HG03108 (cell line): ENCODE measurements around the gene ATAD1.
"Not testable (repeated sequence)": the region's sequence is repeated elsewhere in the genome, so short reads cannot be mapped to it uniquely, and the experiment has no call there.

Source experiments
- ATAC-seq: cut with Tn5 transposase; IDR thresholded peaks from one replicate; pipeline ENCODE4 v1.9.1; 2021; ENCODE audit warnings: moderate library complexity; ENCODE audit not compliant: unreplicated experiment

Gene ATAD1

DNA sequence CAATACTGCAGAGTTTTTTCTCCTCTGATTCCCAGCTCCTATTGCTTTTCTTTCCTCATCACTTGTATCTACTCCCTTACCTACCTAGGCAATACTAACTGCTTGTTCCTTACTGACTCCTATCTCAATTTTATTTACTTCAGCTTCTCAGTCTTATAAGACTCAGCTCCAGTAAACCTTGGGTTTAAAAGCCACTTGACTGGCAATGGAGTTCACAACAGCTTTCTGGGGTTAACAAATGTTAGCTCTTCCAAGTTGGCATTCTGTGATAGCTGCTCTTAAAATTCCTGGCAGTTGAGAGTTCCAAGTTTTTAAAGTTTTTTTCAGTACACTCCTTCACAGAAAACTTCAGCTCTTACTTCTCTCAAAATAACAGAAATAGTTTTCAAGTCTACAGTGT is 14.2 kb downstream of the ATAD1 start:
- ATAC-seq = no peak

DNA sequence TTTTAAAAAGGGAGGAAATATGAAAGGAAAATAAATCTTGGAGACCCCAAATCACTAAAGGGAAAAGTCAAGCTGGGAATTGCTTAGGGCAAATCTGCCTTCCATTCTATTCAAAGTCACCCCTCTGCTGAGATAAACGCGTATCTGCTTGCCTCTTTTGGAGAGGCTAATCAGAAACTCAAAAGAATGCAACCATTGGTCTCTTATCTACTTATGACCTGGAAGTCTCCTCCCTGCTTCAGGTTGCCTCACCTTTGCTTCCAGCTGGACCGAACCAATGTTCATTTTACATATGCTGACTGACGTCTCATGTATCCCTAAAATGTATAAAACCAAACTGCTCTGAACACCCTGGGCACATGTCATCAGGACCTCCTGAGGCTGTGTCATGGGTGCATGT is 14.7 kb downstream of the ATAD1 start:
- ATAC-seq = no peak

DNA sequence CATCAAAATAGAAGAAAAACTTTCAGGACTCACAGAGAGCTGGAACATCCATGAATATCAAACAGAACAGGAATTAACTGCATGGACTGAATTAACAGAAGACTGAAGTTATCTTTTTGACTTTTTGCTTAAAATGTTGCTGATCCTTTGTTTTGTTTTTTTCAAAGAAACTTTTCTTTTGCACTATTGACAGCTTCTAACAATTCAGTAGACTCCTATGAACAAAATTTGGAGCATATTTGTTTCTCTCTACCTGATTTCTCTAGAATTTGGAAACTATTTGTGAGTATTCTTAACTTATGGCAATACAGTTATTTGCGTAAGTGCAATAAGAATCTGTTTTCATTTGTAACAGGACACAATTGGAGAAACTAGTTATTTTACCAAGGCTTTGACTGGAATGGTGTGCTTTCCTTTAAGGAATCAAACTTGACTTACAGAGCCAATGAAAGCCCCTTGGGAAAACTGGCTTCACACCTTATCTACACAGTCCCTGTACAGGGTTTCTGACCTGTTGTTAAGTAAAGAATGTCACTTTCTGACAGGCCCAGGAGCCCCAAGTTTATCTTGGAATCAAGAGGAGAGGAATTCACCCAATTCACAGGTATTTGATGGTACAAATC is 16.1 kb downstream of the ATAD1 start:
- ATAC-seq = not testable (repeated sequence)

DNA sequence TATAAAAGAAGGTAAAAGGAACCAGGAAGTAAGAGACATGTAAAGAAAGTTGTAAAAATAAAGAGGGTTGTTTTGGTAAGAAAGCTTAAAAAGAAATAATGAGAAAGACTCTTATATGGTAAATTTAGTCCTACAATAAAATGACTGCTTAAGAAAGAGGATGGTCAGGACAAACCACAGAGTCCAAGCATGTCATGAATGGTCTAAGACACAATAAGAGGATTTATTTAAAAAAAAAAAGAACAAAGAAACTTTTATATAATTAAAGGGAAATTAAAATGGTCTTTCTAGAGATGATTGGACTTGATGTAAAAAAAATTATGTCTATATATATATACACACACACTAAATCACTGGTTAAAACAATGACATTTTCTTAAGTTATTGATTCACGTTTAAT is 18.2 kb downstream of the ATAD1 start:
- no peak for ATAC-seq

DNA sequence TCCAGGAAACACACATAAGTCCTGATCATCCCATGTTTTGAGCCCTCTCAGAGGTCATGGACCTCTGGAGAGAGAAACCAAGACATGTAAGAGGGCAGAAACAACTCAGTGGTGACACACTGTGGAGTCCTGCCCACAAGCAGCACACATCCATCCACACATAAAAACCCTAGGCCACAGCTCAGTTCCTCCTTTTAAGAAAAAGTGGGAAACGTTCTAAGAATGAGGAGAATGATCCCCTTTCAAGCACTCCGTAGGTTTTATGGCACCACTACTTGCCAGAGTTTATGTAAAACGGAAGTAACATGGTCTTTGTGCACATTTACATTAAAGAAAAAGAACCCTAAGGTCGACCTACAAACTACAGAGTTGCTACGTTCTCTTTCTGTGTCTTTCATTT is 19.9 kb downstream of the ATAD1 start:
- no peak for ATAC-seq

DNA sequence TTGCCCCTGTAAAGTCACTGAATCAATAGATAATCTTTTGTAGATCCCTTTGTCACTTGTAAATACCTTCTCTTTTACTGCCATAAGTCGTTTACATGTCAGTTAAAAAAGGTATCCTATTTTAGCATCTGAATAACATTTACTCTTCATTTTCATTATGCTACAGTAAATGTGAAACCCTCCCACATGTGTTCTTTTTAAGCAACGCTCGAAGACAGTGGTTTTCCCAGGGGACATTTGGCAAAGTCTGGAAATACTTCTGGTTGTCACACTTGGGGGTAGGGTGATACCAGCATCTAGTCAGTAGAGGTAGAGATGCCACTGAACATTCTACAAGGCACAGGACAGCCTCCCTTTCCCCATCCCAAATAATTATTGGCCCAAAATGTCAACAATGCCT is 23.7 kb downstream of the ATAD1 start:
- ATAC-seq = no peak

DNA sequence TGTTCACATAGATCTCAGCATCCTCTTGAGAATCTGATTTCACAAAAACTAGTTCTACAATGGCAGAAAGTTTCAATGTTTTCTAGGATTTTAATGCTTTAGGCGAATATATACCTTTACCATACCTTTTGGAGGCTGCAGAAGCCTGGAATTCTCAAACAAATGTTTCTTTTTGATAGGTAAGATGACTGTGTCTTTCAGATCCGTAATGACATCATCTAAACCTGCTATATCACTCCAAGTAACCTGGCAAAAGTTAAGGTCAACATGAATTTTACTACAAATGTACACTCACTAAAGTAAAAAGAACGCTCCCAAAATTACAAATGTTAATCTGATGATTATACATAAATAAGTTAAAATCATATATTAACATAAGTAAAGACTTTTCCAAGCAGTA is 27.8 kb downstream of the ATAD1 start:
- no peak for ATAC-seq

DNA sequence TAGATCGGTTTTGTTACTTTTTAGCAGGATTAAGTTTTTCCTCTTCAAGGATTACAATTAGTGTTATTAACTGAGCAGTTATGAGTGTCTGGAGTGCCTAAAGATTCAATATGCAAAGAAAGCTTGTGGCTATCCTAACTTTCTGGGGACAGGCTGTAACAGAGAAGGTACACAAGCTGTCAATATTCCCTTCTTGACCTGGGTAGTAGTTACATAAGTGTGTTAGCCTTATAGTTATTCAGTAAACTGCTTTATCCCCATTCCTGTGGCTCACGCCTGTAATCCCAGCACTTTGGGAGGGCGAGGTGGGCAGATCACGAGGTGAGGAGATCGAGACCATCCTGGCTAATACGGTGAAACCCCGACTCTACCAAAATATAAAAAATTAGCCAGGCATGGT is 31.6 kb downstream of the ATAD1 start:
- ATAC-seq = no peak

DNA sequence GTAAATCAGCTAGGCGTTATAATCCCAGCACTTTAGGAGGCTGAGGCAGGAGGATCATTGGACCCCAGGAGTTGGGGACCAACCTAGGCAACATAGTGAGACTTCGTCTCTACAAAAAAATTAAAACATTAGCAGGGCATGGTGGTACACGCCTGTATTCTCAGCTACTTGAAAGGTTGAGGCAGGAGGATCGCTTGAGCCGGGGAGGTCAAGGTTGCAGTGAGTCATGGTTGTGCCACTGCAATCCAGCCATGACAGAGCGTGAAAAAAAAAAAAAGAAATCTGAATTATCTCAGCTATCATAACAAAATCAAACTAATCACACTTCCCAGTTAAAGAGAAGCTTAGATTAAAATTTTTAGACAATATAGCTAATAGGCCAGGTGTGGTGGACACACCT is 35.3 kb downstream of the ATAD1 start:
- no peak for ATAC-seq

DNA sequence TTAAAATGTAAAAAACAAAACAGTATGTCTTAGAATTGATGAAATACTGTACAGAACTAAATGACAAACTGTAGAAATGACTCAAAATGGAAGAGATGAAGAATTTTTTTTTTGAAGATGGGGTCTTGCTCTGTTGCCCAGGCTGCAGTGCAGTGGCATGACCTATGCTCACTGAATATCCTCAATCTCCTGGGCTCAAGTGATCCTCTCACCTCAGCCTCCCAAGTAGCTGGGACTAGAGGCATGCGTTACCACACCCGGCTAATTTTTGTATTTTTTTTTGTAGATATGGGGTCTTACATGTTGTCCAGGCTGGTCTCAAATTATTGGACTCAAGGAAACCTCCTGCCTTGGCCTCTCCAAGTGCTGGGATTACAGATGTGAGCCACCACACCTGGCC is 36.5 kb downstream of the ATAD1 start:
- no peak for ATAC-seq

DNA sequence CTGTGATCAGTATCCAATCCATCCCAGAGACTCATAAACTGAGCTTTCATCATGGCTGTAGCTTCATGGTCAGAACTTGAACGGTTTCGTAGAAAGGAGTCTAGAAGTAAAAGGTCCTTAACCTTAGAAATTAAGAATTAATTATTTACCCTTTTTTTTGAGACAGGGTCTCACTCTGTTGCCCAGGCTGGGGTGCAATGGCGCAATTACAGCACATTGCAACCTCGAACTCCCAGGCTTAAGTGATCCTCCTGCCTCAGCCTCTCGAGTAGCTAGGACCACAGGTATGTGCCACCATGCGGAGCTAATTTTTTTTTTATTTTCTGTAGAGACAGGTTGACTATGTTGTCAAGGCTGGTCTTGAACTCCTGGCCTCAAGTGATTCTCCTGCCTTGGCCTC is 41.7 kb downstream of the ATAD1 start:
- ATAC-seq = no peak

DNA sequence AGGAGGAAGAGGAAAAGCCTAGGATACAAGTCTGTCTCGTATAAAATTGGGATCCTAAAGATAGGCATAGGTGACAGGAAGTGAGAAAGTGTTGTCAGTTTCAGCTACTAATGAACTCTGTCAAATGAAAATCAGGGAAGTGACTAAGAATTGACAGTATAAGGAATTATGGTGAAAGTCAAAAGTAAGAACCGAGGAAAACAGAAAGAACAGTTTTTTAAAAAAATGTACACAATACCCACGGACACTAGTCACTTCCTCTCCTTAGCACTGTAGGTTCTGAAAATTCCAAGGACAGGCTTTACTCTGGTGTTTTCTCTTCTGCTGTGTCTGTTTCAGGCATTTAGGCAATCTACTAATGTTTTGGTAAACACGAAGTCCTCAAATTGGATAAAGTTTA is 42.3 kb downstream of the ATAD1 start:
- no peak for ATAC-seq

DNA sequence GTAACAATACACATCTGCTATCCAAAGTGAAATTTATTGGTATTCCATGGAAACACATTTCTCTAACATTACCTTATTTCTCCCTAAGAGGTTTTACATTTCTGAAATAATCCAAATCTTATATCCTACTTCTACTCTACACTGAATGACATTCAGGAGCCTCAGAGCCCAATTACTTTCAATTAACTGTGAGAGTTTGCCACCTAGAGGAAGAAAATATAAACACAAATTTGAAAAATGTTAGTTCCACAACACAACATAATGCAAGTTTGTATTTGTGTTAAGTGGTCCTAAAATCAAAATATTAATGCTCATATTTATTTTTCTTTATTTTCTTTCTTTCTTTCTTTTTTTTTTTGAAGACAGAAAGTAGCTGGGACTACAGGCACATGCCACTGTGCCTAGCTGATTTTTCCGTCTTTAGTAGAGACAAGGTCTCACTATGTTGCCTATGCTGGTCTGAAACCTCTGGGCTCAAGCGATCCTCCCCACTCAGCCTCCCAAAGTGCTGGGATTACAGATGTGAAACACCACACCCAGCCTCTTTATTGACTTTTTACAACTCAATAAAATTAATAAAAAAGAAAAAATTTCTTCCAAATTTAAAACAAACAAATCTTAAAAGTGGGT is 46.0 kb downstream of the ATAD1 start:
- no peak for ATAC-seq

DNA sequence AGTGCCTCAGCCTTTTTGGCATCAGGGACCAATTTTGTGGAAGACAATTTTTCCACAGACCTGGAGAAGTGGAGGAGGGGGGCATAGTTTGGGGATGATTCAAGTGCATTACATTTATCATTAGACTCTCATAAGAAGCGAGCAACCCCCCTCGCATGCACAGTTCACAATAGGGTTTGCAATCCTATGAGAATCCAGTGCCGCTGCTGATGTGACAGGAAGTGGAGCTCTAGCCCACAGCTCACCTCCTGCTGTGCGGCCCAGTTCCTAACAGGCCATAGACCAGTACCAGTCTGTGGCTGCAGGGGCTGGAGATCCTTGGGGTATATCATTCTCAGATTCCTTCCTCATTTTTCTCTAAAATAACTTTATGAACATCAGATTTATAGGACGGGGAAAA is 50.8 kb downstream of the ATAD1 start:
- no peak for ATAC-seq

DNA sequence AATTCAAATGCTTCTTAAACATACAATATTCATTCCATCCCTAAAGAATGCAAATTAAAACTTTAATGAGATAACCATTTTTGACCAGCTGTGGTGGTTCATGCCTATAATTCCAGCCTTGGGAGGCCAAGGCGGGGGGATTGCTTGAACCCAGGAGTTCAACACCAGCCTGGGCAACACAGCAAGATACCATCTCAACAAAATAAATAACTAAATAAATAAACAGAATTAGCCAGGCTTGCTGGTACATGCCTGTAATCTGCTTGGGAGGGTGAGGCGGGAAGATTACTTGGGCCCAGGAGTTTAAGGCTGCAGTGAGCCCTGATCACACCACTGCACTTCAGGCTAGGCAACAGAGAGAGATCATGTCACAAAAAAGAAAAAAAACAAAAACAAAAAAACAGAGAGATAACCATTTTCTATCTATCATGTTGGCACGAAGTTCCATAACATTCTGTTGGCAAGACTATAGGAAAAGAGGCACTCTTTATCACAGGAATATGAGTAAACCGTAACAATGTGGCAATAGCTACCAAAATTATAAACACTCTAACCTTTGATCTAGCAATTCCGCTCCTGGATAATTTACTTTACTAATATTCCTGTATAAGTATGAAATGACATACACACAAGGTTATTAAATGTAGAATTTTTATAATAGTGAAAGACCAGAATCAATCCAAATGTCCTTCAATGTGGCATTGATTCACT is 52.2 kb downstream of the ATAD1 start:
- ATAC-seq = no peak

DNA sequence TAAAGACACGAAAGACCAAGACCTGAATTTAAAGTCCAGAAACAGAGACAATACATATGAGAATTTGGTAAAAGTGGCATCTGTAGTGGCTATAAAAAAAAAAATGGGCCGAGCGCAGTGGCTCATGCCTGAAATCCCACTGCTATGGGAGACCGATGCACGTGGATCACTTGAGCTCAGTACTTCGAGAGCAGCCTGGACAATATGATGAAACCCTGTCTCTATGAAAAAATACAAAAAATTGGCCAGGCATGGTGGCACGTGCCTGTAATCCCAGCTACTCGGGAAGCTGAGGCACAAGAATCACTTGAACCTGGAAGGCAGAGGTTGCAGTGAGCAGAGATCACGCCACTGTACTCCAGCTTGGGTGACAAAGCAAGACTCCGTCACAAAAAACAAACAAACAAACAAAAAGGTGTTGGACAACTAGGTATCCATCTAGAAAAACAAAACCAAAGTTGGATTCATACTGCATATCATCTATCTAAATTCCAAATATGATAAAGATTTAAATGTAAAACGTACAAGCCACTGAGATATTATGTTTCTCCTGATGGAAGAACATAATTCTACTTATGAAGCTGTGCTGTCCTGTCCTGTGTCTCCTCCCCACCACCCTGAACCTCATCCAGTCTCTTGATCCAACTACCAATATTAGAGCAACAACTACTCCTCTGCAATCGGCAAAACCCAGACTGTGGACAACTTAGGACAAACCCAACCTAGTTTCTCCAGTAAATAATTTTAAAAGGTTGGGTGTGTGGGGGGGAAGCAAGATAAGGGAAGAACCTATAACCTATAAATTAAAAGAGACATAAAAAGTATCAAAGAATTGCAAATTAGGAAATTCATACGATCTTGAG is 53.7 kb downstream of the ATAD1 start:
- no peak for ATAC-seq

DNA sequence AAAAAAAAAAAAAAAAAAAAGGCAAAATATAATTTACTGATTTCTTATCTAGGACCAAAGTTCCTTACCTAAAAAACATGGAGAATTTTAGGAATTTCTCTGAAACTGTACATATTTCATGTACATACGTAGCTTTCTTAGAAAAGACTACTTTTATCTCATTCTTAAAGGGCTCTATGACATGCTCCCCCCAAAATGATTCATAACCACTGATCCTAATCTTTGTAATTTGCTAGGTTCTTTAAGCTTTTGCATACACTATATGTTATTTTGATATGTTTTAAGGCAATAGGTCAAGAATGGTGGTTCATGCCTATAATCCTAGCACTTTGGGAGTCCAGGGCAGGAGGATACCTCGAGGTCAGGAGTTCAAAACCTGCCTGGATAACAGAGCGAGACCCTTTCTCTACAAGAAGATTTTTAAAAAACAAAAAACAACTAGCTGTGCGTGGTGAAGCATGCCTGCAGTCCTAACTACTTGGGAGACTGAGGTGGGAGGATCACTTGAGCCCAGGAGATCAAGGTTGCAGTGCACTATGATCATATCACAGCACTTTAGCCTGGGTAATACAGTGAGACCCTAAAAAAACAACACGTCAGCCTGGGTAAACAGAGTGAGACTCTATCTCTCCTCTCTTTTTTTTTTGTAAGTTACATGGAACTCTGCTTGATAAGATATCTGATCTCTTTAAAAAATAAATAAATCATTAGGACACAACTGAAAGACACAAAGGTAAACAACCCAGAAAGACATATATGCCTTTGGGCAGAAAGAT is 54.8 kb downstream of the ATAD1 start:
- ATAC-seq = no peak

DNA sequence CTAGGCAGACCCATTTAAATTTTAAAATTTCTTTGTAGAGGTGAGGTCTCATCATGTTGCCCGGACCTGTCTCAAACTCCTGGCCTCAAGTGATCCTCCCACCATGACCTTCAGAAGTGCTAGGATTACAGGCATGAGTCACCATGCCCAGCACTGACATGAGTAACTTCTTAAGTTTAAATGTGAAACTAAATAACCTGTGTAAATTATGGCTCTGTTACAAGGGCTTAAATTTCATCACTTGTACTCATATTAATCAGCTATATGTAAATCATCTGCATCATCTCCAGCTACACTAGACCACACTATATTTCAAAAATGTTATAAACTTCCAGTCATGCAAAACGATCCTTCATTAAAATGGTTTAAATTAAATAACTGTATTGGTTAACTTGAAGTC is 56.1 kb downstream of the ATAD1 start:
- ATAC-seq = no peak

DNA sequence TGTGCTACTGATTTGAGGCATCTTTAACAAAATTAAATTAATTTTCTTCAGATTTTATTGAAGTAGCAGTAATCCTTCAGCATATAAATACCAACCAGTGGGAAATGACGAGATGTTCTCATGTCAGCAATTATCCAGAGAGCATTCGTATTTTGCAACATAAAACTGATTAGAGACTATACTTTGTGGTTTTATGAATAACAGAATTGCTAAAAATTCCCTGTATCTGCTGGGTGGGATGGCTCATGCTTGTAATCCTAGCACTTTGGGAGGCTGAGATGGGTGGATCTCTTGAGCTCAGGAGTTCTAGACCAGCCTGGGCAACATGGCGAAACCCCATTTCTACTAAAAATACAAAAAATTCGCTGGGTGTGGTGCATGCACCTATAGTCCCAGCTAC is 56.9 kb downstream of the ATAD1 start:
- no peak for ATAC-seq

DNA sequence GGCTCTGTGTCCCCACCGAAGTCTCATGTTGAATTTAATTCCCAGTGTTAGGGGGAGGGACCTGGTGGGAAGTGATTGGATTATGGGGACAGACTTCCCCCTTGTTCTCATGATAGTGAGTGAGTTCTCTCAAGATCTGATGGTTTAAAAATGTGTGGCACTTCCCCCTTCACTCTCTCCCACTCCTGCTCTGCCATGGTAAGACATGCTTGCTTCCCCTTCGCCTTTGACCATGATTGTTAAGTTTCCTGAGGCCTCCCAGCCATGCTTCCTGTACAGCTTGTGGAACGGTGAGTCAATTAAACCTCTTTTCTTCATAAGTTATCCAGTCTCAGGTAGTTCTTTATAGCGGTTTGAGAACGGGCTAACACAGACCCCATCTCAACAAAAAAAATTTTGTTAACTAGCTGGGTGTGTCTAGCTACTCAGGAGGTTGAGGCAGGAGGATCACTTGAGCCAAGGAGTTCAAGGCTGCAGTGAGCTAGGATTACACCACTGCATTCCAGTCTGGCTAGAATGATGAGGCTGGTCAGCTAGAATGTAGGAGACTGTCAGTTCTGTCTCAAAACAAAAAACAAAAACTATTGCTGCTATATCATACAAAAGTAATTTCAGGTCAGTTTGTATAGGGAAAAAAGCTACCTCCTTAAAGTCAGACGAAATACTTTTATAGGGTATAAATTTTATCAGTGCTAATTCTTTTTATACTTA is 57.7 kb downstream of the ATAD1 start:
- no peak for ATAC-seq
